ENCODE data around the gene TBC1D2B.

Gene TBC1D2B

DNA sequence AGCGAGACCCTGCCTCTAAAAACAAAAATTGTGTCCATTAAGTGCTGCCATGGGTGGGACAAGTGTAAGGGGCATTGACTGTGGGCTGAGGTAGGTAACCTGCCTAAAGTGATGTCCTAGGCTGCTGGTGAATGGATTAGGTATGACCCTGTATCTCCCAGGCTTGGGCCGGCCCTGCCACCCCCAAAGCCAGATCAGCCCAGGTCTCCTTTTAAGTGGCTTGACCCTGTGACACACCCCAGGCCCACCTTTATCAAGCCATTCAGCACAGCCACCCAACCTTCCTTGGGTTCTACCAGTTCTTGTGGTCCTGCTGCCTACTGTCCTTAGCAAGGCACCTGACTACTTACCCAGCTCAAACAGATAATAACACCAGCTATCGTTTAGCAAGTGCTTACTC lies 35.0 kb upstream of the TBC1D2B start:
- Histone ChIP-seq H3K27ac (ENCODE audit: low read depth, low read length) (no peak overlapping the region), H3K27me3 (ENCODE audit: low read length) (no peaks in the 10 kb centered on the region), H4K20me1 (ENCODE audit: low read depth, low read length) (no peaks in the 10 kb centered on the region), H3K9me3 (ENCODE audit: insufficient read depth, low read length) (no peaks in the 10 kb centered on the region), H3K79me2 (ENCODE audit: insufficient read depth, low read length) (no peaks in the 10 kb centered on the region), H3K36me3 (ENCODE audit: low read length) (no peaks in the 10 kb centered on the region), H2AFZ (ENCODE audit: low read depth, low read length, severe bottlenecking) (no peak overlapping the region), H3F3A (ENCODE audit: insufficient read depth) (no peaks in the 10 kb centered on the region), H3K9me2 (replicated peaks; ENCODE audit: insufficient read depth, low read length) (no peaks in the 10 kb centered on the region), H3K4me2 (ENCODE audit: low read depth, low read length, poor library complexity, severe bottlenecking) (no peak overlapping the region), H3K4me3 (ENCODE audit: insufficient read depth, low read length, poor library complexity, severe bottlenecking) (no peak overlapping the region), H3K9ac (ENCODE audit: low read length) (no peak overlapping the region)
- TF ChIP-seq CTCF (IDR thresholded peaks at IDR 0.05; ENCODE audit: insufficient read depth, low read length, poor library complexity, severe bottlenecking) (no peak), EZH2phosphoT487 (conservative IDR thresholded peaks at IDR 0.05; ENCODE audit: low read length) (no peak)

DNA sequence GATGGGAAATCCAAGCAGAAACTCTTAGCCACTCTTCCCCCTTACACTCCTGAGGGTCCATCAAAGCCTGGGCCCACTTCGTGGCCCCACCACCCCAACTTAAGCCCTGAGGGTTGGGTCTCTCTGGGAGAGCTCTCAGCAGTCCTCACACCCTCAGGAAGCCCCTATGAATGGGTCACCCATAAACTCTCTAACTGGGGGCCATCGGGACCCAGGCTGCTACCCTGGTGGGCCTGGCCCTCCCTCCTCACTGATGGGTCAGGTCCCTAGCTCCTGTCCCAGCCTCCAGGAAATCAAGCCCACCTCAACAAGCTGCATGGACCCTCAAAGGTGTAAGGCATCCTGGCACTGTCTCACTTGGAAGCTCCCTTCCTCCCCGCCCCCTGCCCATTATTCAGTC lies 34.3 kb upstream of the TBC1D2B start:
- TF ChIP-seq CTCF (IDR thresholded peaks at IDR 0.05; ENCODE audit: insufficient read depth, low read length, poor library complexity, severe bottlenecking) (no peak), EZH2phosphoT487 (conservative IDR thresholded peaks at IDR 0.05; ENCODE audit: low read length) (no peak)
- Histone ChIP-seq H3K27ac (ENCODE audit: low read depth, low read length) (no peak overlapping the region), H3F3A (ENCODE audit: insufficient read depth) (no peaks in the 10 kb centered on the region), H2AFZ (ENCODE audit: low read depth, low read length, severe bottlenecking) (no peak overlapping the region), H3K4me3 (ENCODE audit: insufficient read depth, low read length, poor library complexity, severe bottlenecking) (no peak overlapping the region), H3K79me2 (ENCODE audit: insufficient read depth, low read length) (no peaks in the 10 kb centered on the region), H4K20me1 (ENCODE audit: low read depth, low read length) (no peaks in the 10 kb centered on the region), H3K9me3 (ENCODE audit: insufficient read depth, low read length) (no peaks in the 10 kb centered on the region), H3K9me2 (replicated peaks; ENCODE audit: insufficient read depth, low read length) (no peaks in the 10 kb centered on the region), H3K27me3 (ENCODE audit: low read length) (no peaks in the 10 kb centered on the region), H3K4me2 (ENCODE audit: low read depth, low read length, poor library complexity, severe bottlenecking) (no peak overlapping the region), H3K9ac (ENCODE audit: low read length) (no peak overlapping the region), H3K36me3 (ENCODE audit: low read length) (no peaks in the 10 kb centered on the region)

- no peaks in the 10 kb centered on the region for H3K79me2 ChIP-seq (ENCODE audit: insufficient read depth, low read length)
- H3K9me3 ChIP-seq (ENCODE audit: insufficient read depth, low read length) = no peaks in the 10 kb centered on the region
- H3K27me3 ChIP-seq (ENCODE audit: low read length) = no peaks in the 10 kb centered on the region
- no peak overlapping the region for H3K4me2 ChIP-seq (ENCODE audit: low read depth, low read length, poor library complexity, severe bottlenecking)
- no peaks in the 10 kb centered on the region for H4K20me1 ChIP-seq (ENCODE audit: low read depth, low read length)
- H3F3A ChIP-seq (ENCODE audit: insufficient read depth) = no peaks in the 10 kb centered on the region
- H3K27ac ChIP-seq (ENCODE audit: low read depth, low read length) = no peak overlapping the region
- no peaks in the 10 kb centered on the region for H3K36me3 ChIP-seq (ENCODE audit: low read length)
- no peak overlapping the region for H2AFZ ChIP-seq (ENCODE audit: low read depth, low read length, severe bottlenecking)
- no peak overlapping the region for H3K4me3 ChIP-seq (ENCODE audit: insufficient read depth, low read length, poor library complexity, severe bottlenecking)
- H3K9me2 ChIP-seq (replicated peaks; ENCODE audit: insufficient read depth, low read length) = no peaks in the 10 kb centered on the region
- no peak for TF ChIP-seq EZH2phosphoT487 (conservative IDR thresholded peaks at IDR 0.05; ENCODE audit: low read length)
- TF ChIP-seq CTCF (IDR thresholded peaks at IDR 0.05; ENCODE audit: insufficient read depth, low read length, poor library complexity, severe bottlenecking) = no peak
- no peak overlapping the region for H3K9ac ChIP-seq (ENCODE audit: low read length)
These were observed 33.5 kb upstream of the TBC1D2B start for GRCh38 chr15:78110916-78111475.

Measured in SU-DHL-6 (cell line).